HepG2 (cell line): ENCODE measurements around the gene PIK3IP1. TPM values are rescaled to one million over a fixed set of nuclear protein-coding genes. Genes with fewer than 3 reads are reported as not detected.

Experiments used
- BRD4 ChIP-seq: sonication (generic); formaldehyde crosslinking; IDR thresholded peaks from 2 replicates; pipeline ENCODE4 v1.4.0; 2020; ENCODE audit warnings: missing genetic modification reagents
- CAMTA2 ChIP-seq: sonication (generic); formaldehyde crosslinking; IDR thresholded peaks from 2 replicates; pipeline ENCODE4 v1.4.0; 2020; ENCODE audit warnings: mild to moderate bottlenecking, missing genetic modification reagents, borderline replicate concordance
- KLF13 ChIP-seq: sonication (generic); formaldehyde crosslinking; IDR thresholded peaks from 2 replicates; pipeline ENCODE4 v1.4.0; 2020; ENCODE audit warnings: mild to moderate bottlenecking, missing genetic modification reagents
- LRRFIP1 ChIP-seq: sonication (generic); formaldehyde crosslinking; conservative IDR thresholded peaks from 2 replicates; pipeline ENCODE4 v1.4.0; 2020; ENCODE audit warnings: missing genetic modification reagents
- MNT ChIP-seq: fragments of 450-650 bp; IDR thresholded peaks from 2 replicates; pipeline ENCODE4 v1.6.1; 2016
- PATZ1 ChIP-seq: sonication (generic); formaldehyde crosslinking; IDR thresholded peaks from 2 replicates; pipeline ENCODE4 v1.4.0; 2020; ENCODE audit warnings: missing genetic modification reagents
- PITX1 ChIP-seq: sonication (generic); formaldehyde crosslinking; IDR thresholded peaks from 2 replicates; pipeline ENCODE4 v1.5.1; 2020; ENCODE audit warnings: mild to moderate bottlenecking, missing genetic modification reagents
- RAD51 ChIP-seq: fragments of 450-650 bp; IDR thresholded peaks from 2 replicates; pipeline ENCODE4 v1.6.1; 2016; ENCODE audit warnings: borderline replicate concordance
- RFX3 ChIP-seq: IDR thresholded peaks from 2 replicates; pipeline ENCODE4 v1.6.1; 2016; ENCODE audit warnings: missing biosample characterization, missing genetic modification reagents
- RFXANK ChIP-seq: IDR thresholded peaks from 2 replicates; pipeline ENCODE4 v1.6.1; 2016
- ZNF326 ChIP-seq: sonication (generic); formaldehyde crosslinking; IDR thresholded peaks from 2 replicates; pipeline ENCODE4 v1.4.0; 2020; ENCODE audit warnings: missing genetic modification reagents, borderline replicate concordance
- ZNF343 ChIP-seq: sonication (generic); formaldehyde crosslinking; IDR thresholded peaks from 2 replicates; pipeline ENCODE4 v1.4.0; 2020; ENCODE audit warnings: mild to moderate bottlenecking, missing genetic modification reagents
- ZNF431 ChIP-seq: sonication (generic); formaldehyde crosslinking; IDR thresholded peaks from 2 replicates; pipeline ENCODE4 v1.9.0; 2022; ENCODE audit warnings: missing genetic modification reagents, low read depth, mild to moderate bottlenecking, borderline replicate concordance
- polyA plus RNA-seq, 8 experiments: library from polyadenylated mRNA; depleted of rRNA in 3 of 8; stranded (reverse) in 7 of 8; unstranded in 1 of 8; fragments of >200 nt; fragmentation: Illumina TruSeq in 4 of 8; extraction: Trizol in 4 of 8; gene quantifications; 2 replicates each; pipeline versions ENCODE4 v1.2.1 to v1.2.3, GENCODE V29; 2011 to 2016; ENCODE audit warnings: low read depth in 4 of 8, missing spikeins in 1 of 8, mixed read lengths in 1 of 8; ENCODE audit not compliant: insufficient read depth in 1 of 8
- total RNA-seq, 5 experiments: library from RNA; depleted of rRNA; stranded (reverse); fragments of >200 nt; fragmentation: Illumina TruSeq; extraction: Trizol; gene quantifications; 2 replicates each; pipeline ENCODE4 v1.2.3, GENCODE V29; 2016; ENCODE audit warnings: low read depth in 1 of 5

Gene PIK3IP1
- total and polyA plus RNA-seq, 2 of the 13 experiments (the other 11 are each of a cell fraction or from before 2014, with no cell fraction given) = 1.3 to 2.5 TPM

- no peak for TF ChIP-seq KLF13
- no peak for TF ChIP-seq ZNF326
- no peak for TF ChIP-seq MNT
- TF ChIP-seq RFXANK (CRISPR knock-in tag) = no peak
- TF ChIP-seq PATZ1 (CRISPR knock-in tag) = peak; percentile 63
- no peak for TF ChIP-seq LRRFIP1 (CRISPR knock-in tag)
- no peak for TF ChIP-seq PITX1 (CRISPR knock-in tag)
- no peak for TF ChIP-seq RAD51
- TF ChIP-seq RFX3 (CRISPR knock-in tag) = no peak
- TF ChIP-seq ZNF343 (CRISPR knock-in tag) = no peak
- TF ChIP-seq CAMTA2 = no peak
- no peak for TF ChIP-seq BRD4
- TF ChIP-seq ZNF431 (CRISPR knock-in tag) = no peak
- TF ChIP-seq, all 625 proteins: peak for 68
These were observed 41.3 kb downstream of the PIK3IP1 start (continued) for GRCh38 chr22:31250740-31251600.
